HCT116 (cell line): ENCODE measurements around the gene PDE4B. TPM values are rescaled to one million over a fixed set of nuclear protein-coding genes. Genes with fewer than 3 reads are reported as not detected.

ENCODE experiments used
- ATAC-seq: fragments of 200-7000 bp; cut with Tn5 transposase; 2 replicates; pipeline ENCODE4 v1.9.1; 2020; ENCODE audit warnings: mild to moderate bottlenecking, moderate library complexity
- BruUV-seq: library from RNA; stranded (reverse); fragments of 400-500 nt; replicated peaks from 2 replicates; lab custom pipeline; 2021; lab: Mats Ljungman, UMichigan
- CTCF ChIA-PET: fragments of 300-600 bp; sonication (Branson Sonifier 250); formaldehyde crosslinking; loops from one replicate; lab custom pipeline; 2021; ENCODE audit warnings: antibody characterized with exemption; lab: Charles Lee
- POLR2A ChIA-PET: fragments of 300-600, 350-600 bp; sonication (Branson Sonifier 250); formaldehyde crosslinking; loops from one replicate; lab custom pipeline; 2021; ENCODE audit warnings: antibody characterized with exemption; lab: Charles Lee
- RAD21 ChIA-PET, 2 experiments: fragments of 300-600 bp; sonication (Branson Sonifier 250); formaldehyde crosslinking; loops; one replicate each; lab custom pipeline; 2023; ENCODE audit warnings: low total read pairs in 2 of 2; ENCODE audit not compliant: uncharacterized antibody in 2 of 2, unreplicated experiment in 2 of 2, low non-redundant PET in 1 of 2; lab: Charles Lee
- DNase-seq: peaks from one replicate; pipeline ENCODE4 v3.0.0-alpha.2; 2010; ENCODE audit warnings: low read depth, low spot score
- H2AFZ ChIP-seq: fragments of 200-600 bp; shearing (Covaris generic), sonication (generic); 2 replicates; pipeline ENCODE4 v1.6.1; 2017; ENCODE audit warnings: low read depth, mixed run types, mixed read lengths, antibody characterized with exemption, low read length; ENCODE audit not compliant: poor library complexity, severe bottlenecking
- H3K27ac ChIP-seq: 2 replicates; pipeline ENCODE4 v1.5.1; 2012; ENCODE audit warnings: low read depth, low read length
- H3K27me3 ChIP-seq: fragments of 200-600 bp; sonication (generic); 2 replicates; pipeline ENCODE4 v1.6.1; 2016; ENCODE audit warnings: mixed run types, low read length, mixed read lengths; ENCODE audit not compliant: insufficient read depth
- H3K36me3 ChIP-seq, 2 experiments: fragments of 200-500 bp in 1 of 2; fragments of 200-600 bp in 1 of 2; sonication (Bioruptor generic) in 1 of 2; sonication (generic) in 1 of 2; 2 replicates each; pipeline versions ENCODE4 v1.5.1 to v1.6.1; 2014 to 2016; ENCODE audit warnings: low read length in 2 of 2, inconsistent platforms in 1 of 2, mixed read lengths in 1 of 2, mixed run types in 1 of 2; ENCODE audit not compliant: insufficient read depth in 2 of 2, control insufficient read depth in 1 of 2
- H3K4me1 ChIP-seq, 2 experiments: fragments of 200-600 bp in 1 of 2; sonication (generic) in 1 of 2; 2 replicates each; pipeline versions ENCODE4 v1.5.1 to v1.6.1; 2012 to 2017; ENCODE audit warnings: low read length in 2 of 2, inconsistent platforms in 1 of 2, mild to moderate bottlenecking in 1 of 2, mixed read lengths in 1 of 2, mixed run types in 1 of 2, moderate library complexity in 1 of 2; ENCODE audit not compliant: insufficient read depth in 2 of 2, control insufficient read depth in 1 of 2
- H3K4me2 ChIP-seq: fragments of 200-600 bp; sonication (generic); 2 replicates; pipeline ENCODE4 v1.6.1; 2017; ENCODE audit warnings: mixed run types, low read length, mixed read lengths
- H3K4me3 ChIP-seq, 2 experiments: fragments of 200-600 bp in 1 of 2; sonication (generic) in 1 of 2; replicated peaks in 1 of 2; 2 replicates each; pipeline ENCODE4 v1.5.1; 2011 to 2016; ENCODE audit warnings: low read length in 2 of 2, control low read depth in 1 of 2, low read depth in 1 of 2, mild to moderate bottlenecking in 1 of 2, mixed read lengths in 1 of 2, mixed run types in 1 of 2
- H3K79me2 ChIP-seq: fragments of 200-600 bp; sonication (generic); 2 replicates; pipeline ENCODE4 v1.6.1; 2017; ENCODE audit warnings: mild to moderate bottlenecking, mixed run types, low read length, moderate library complexity, mixed read lengths; ENCODE audit not compliant: insufficient read depth
- H3K9ac ChIP-seq: fragments of 200-600 bp; sonication (generic); 2 replicates; pipeline ENCODE4 v1.6.1; 2016; ENCODE audit warnings: low read length, mixed read lengths
- H3K9me2 ChIP-seq: fragments of 200-600 bp; sonication (generic), shearing (Covaris generic); 2 replicates; pipeline ENCODE4 v1.6.1; 2017; ENCODE audit warnings: mixed run types, mild to moderate bottlenecking, moderate library complexity; ENCODE audit not compliant: insufficient read depth
- H3K9me3 ChIP-seq, 2 experiments: fragments of 200-500 bp in 1 of 2; fragments of 200-600 bp in 1 of 2; sonication (Bioruptor generic) in 1 of 2; sonication (generic) in 1 of 2; 2 replicates each; pipeline ENCODE4 v1.6.1; 2014 to 2017; ENCODE audit warnings: low read length in 2 of 2, mixed read lengths in 2 of 2, inconsistent platforms in 1 of 2, low read depth in 1 of 2, mild to moderate bottlenecking in 1 of 2, mixed run types in 1 of 2, moderate library complexity in 1 of 2; ENCODE audit not compliant: control insufficient read depth in 1 of 2, insufficient read depth in 1 of 2
- H4K20me1 ChIP-seq: fragments of 200-600 bp; sonication (generic), shearing (Covaris generic); 2 replicates; pipeline ENCODE4 v1.6.1; 2017; ENCODE audit warnings: mixed run types, mild to moderate bottlenecking, moderate library complexity; ENCODE audit not compliant: insufficient read depth
- CBX3 ChIP-seq: IDR thresholded peaks from 2 replicates; pipeline ENCODE4 v1.6.1; 2012; ENCODE audit warnings: low read depth
- CEBPB ChIP-seq: IDR thresholded peaks from 2 replicates; pipeline ENCODE4 v1.6.1; 2012; ENCODE audit warnings: low read depth
- EGR1 ChIP-seq: IDR thresholded peaks from 2 replicates; pipeline ENCODE4 v1.6.1; 2012; ENCODE audit warnings: low read depth
- ELF1 ChIP-seq: IDR thresholded peaks from 2 replicates; pipeline ENCODE4 v1.6.1; 2012; ENCODE audit warnings: low read depth, borderline replicate concordance
- EZH2 ChIP-seq: fragments of 200-600 bp; sonication (generic); IDR thresholded peaks from 2 replicates; pipeline ENCODE4 v1.6.1; 2017; ENCODE audit warnings: antibody characterized with exemption, mixed run types
- EZH2phosphoT487 ChIP-seq: fragments of 200-600 bp; IDR thresholded peaks from 2 replicates; pipeline ENCODE4 v1.6.1; 2018; ENCODE audit warnings: antibody characterized with exemption, borderline replicate concordance
- FOSL1 ChIP-seq: IDR thresholded peaks from 2 replicates; pipeline ENCODE4 v1.6.1; 2012; ENCODE audit warnings: low read depth
- POLR2AphosphoS5 ChIP-seq: IDR thresholded peaks from 2 replicates; pipeline ENCODE4 v1.6.1; 2011; ENCODE audit warnings: mild to moderate bottlenecking, low read depth, low read length, moderate library complexity
- RAD21 ChIP-seq: IDR thresholded peaks from 2 replicates; pipeline ENCODE4 v1.6.1; 2012; ENCODE audit warnings: low read depth, mild to moderate bottlenecking
- SRF ChIP-seq: IDR thresholded peaks from 2 replicates; pipeline ENCODE4 v1.6.1; 2012; ENCODE audit warnings: low read depth
- TCF7L2 ChIP-seq: IDR thresholded peaks from 2 replicates; pipeline ENCODE4 v1.7.0; 2011; ENCODE audit warnings: borderline replicate concordance, inconsistent platforms; ENCODE audit not compliant: insufficient read depth, insufficient read length; ENCODE audit errors: extremely low read depth
- YY1 ChIP-seq: IDR thresholded peaks from 2 replicates; pipeline ENCODE4 v1.6.1; 2011; ENCODE audit warnings: low read length, low read depth, moderate library complexity, mild to moderate bottlenecking; ENCODE audit not compliant: insufficient replicate concordance; ENCODE audit errors: extremely low read depth
- ZFX ChIP-seq: fragments of 450-650 bp; IDR thresholded peaks from 2 replicates; pipeline ENCODE4 v1.6.1; 2017
- ZNF274 ChIP-seq: fragments of 200-500 bp; sonication (Bioruptor generic); IDR thresholded peaks from 2 replicates; pipeline ENCODE4 v1.6.1; 2014; ENCODE audit warnings: mild to moderate bottlenecking, low read depth, low read length, inconsistent platforms
- intact Hi-C: fragments of 100-400 bp; cut with micrococcal nuclease; formaldehyde crosslinking; loops from 2 replicates; pipeline ENCODE4 v1.10.0; 2022
- total RNA-seq: library from RNA; stranded (reverse); gene quantifications from one replicate; pipeline ENCODE4 v1.2.1, GENCODE V29; 2021; ENCODE audit not compliant: unreplicated experiment
- TF ChIP-seq, protein P1 (sequence below): IDR thresholded peaks from 2 replicates; pipeline ENCODE4 v1.6.1; 2012
- TF ChIP-seq, protein P2 (sequence below): IDR thresholded peaks from 2 replicates; pipeline ENCODE4 v1.6.1; 2012; ENCODE audit warnings: low read depth
- TF ChIP-seq, protein P3 (sequence below): IDR thresholded peaks from 2 replicates; pipeline ENCODE4 v1.6.1; 2011; ENCODE audit warnings: mild to moderate bottlenecking, low read length, moderate library complexity; ENCODE audit not compliant: insufficient replicate concordance; ENCODE audit errors: extremely low read depth
- TF ChIP-seq, protein P4 (sequence below): IDR thresholded peaks from 2 replicates; pipeline ENCODE4 v1.6.1; 2012
- TF ChIP-seq, protein P5 (sequence below), 3 experiments: fragments of 200-600 bp in 1 of 3; sonication (generic) in 1 of 3; IDR thresholded peaks in 2 of 3; conservative IDR thresholded peaks in 1 of 3; 2 replicates each; pipeline ENCODE4 v1.5.1; 2012 to 2017; ENCODE audit warnings: low read depth in 2 of 3, low read length in 2 of 3, antibody characterized with exemption in 1 of 3, borderline replicate concordance in 1 of 3, control low read depth in 1 of 3, mild to moderate bottlenecking in 1 of 3, mixed read lengths in 1 of 3, mixed run types in 1 of 3, moderate library complexity in 1 of 3; ENCODE audit not compliant: insufficient read depth in 1 of 3

PDE4B gene
- total RNA-seq, 1 experiment from 2014 or later, result 76.9 TPM

DNA sequence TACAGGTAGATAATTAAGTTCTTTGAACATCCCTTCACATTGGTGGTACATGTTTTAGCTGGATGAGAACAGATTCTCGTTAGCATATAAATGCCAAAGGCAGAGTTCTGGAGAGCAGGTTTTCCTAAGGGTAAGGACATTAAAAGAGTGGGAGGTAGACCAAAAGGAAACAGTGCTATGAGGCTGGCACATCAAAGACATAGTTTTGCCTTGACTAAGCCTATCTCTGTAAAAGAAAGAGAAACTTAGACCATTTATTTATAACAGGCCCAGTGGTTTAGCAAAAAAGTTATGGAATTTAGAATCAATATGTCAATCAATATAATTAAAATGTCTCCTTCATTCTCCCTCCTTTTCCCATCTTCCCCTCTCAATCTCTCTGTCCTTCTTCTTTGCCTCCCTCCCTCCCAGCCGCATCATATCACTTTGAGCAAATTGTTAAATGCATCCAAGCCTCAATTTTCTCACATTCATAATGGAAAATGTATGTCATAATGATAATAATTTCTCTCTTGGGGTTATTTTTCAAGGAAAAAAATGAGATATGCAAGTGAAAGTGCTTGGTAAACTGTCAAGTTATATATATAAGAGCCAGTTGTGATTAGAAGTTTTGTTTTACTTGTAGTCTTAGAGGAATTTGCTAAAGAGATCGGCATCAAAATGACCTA is 531.4 kb downstream of the PDE4B start:
- H3K27ac ChIP-seq, result peak overlapping the region; percentile 76
- POLR2A ChIA-PET, result no interaction called here
- ATAC-seq, result peak; percentile 80
- no peaks in the 10 kb centered on the region for H4K20me1 ChIP-seq
- no peaks in the 10 kb centered on the region for H3K9me3 ChIP-seq
- DNase-seq, result no peak
- intact Hi-C loops, result no loop called here
- peak overlapping the region; percentile 62 for H3K4me2 ChIP-seq
- CTCF ChIA-PET, result no interaction called here
- no peak overlapping the region for H2AFZ ChIP-seq
- no TSS peak for BruUV-seq
- H3K27me3 ChIP-seq, result no peaks in the 10 kb centered on the region
- no peaks in the 10 kb centered on the region for H3K9me2 ChIP-seq
- no peaks in the 10 kb centered on the region for H3K79me2 ChIP-seq
- peaks cover 52 to 66% of the 10 kb centered on the region in 2 experiments for H3K4me1 ChIP-seq
- H3K9ac ChIP-seq, result peak overlapping the region; percentile 44
- H3K4me3 ChIP-seq, result peak overlapping the region in 1 of 2 experiments; percentile 16; a peak in 1 of 4 replicates
- H3K36me3 ChIP-seq, result no peaks in the 10 kb centered on the region; a peak in 1 of 4 replicates
- RAD21 ChIA-PET, result no interaction called here
- TF ChIP-seq, protein P1, sequence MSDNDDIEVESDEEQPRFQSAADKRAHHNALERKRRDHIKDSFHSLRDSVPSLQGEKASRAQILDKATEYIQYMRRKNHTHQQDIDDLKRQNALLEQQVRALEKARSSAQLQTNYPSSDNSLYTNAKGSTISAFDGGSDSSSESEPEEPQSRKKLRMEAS, result peak; percentile 17; the same call in 1 of the 2 replicates
- no peak for TF ChIP-seq EZH2phosphoT487
- peak; percentile 29 for TF ChIP-seq RAD21
- no peak for TF ChIP-seq ZNF274
- TF ChIP-seq ELF1, result no peak
- peak; percentile 43; the same call in 1 of the 2 replicates for TF ChIP-seq POLR2AphosphoS5
- peak; percentile 86 for TF ChIP-seq FOSL1
- no peak for TF ChIP-seq YY1
- TF ChIP-seq EZH2, result no peak
- TF ChIP-seq, protein P2, sequence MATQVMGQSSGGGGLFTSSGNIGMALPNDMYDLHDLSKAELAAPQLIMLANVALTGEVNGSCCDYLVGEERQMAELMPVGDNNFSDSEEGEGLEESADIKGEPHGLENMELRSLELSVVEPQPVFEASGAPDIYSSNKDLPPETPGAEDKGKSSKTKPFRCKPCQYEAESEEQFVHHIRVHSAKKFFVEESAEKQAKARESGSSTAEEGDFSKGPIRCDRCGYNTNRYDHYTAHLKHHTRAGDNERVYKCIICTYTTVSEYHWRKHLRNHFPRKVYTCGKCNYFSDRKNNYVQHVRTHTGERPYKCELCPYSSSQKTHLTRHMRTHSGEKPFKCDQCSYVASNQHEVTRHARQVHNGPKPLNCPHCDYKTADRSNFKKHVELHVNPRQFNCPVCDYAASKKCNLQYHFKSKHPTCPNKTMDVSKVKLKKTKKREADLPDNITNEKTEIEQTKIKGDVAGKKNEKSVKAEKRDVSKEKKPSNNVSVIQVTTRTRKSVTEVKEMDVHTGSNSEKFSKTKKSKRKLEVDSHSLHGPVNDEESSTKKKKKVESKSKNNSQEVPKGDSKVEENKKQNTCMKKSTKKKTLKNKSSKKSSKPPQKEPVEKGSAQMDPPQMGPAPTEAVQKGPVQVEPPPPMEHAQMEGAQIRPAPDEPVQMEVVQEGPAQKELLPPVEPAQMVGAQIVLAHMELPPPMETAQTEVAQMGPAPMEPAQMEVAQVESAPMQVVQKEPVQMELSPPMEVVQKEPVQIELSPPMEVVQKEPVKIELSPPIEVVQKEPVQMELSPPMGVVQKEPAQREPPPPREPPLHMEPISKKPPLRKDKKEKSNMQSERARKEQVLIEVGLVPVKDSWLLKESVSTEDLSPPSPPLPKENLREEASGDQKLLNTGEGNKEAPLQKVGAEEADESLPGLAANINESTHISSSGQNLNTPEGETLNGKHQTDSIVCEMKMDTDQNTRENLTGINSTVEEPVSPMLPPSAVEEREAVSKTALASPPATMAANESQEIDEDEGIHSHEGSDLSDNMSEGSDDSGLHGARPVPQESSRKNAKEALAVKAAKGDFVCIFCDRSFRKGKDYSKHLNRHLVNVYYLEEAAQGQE, result no peak
- no peak for TF ChIP-seq ZFX
- TF ChIP-seq CBX3, result no peak; the same call in 1 of the 2 replicates
- peak; percentile 37 for TF ChIP-seq TCF7L2
- TF ChIP-seq SRF, result no peak
- TF ChIP-seq CEBPB, result 0 out of 2 replicates have a peak, but pooled peaks have one; percentile 37
- TF ChIP-seq, protein P3, sequence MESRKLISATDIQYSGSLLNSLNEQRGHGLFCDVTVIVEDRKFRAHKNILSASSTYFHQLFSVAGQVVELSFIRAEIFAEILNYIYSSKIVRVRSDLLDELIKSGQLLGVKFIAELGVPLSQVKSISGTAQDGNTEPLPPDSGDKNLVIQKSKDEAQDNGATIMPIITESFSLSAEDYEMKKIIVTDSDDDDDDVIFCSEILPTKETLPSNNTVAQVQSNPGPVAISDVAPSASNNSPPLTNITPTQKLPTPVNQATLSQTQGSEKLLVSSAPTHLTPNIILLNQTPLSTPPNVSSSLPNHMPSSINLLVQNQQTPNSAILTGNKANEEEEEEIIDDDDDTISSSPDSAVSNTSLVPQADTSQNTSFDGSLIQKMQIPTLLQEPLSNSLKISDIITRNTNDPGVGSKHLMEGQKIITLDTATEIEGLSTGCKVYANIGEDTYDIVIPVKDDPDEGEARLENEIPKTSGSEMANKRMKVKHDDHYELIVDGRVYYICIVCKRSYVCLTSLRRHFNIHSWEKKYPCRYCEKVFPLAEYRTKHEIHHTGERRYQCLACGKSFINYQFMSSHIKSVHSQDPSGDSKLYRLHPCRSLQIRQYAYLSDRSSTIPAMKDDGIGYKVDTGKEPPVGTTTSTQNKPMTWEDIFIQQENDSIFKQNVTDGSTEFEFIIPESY, result peak; percentile 44
- TF ChIP-seq, protein P4, sequence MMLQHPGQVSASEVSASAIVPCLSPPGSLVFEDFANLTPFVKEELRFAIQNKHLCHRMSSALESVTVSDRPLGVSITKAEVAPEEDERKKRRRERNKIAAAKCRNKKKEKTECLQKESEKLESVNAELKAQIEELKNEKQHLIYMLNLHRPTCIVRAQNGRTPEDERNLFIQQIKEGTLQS, result no peak
- TF ChIP-seq, protein P5, sequence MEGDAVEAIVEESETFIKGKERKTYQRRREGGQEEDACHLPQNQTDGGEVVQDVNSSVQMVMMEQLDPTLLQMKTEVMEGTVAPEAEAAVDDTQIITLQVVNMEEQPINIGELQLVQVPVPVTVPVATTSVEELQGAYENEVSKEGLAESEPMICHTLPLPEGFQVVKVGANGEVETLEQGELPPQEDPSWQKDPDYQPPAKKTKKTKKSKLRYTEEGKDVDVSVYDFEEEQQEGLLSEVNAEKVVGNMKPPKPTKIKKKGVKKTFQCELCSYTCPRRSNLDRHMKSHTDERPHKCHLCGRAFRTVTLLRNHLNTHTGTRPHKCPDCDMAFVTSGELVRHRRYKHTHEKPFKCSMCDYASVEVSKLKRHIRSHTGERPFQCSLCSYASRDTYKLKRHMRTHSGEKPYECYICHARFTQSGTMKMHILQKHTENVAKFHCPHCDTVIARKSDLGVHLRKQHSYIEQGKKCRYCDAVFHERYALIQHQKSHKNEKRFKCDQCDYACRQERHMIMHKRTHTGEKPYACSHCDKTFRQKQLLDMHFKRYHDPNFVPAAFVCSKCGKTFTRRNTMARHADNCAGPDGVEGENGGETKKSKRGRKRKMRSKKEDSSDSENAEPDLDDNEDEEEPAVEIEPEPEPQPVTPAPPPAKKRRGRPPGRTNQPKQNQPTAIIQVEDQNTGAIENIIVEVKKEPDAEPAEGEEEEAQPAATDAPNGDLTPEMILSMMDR (IDR thresholded peaks at IDR 0.05 in 2 of 3, conservative IDR thresholded peaks at IDR 0.05 in 1 of 3; ENCODE audit: borderline replicate concordance in 1 of 3, insufficient read depth in 1 of 3, low read depth in 2 of 3, low read length in 2 of 3), result no peak
- TF ChIP-seq EGR1, result peak; percentile 82
